ENCODE measurements around the gene KAT8. TPM values are rescaled to one million over a fixed set of nuclear protein-coding genes. Genes with fewer than 3 reads are reported as not detected.
"Not testable (repeated sequence)": the region's sequence is repeated elsewhere in the genome, so short reads cannot be mapped to it uniquely, and the experiment has no call there.

Gene KAT8
- total RNA-seq, 6 donors from 2014 or later, result 73.9 to 144 (median 83.6) TPM

- Histone ChIP-seq H3K4me3 (peak within 1 kb of the TSS in 3 of 4 donors; percentile 53 to 62 (median 54)), H3K27me3 (no peaks in the 10 kb centered on the region), H3K9me3 (no peaks in the 10 kb centered on the region), H3K36me3 (peaks cover 0 to 21% (median 19%) of the 10 kb centered on the region in 4 donors), H3K4me1 (peaks cover 7 to 66% (median 29%) of the 10 kb centered on the region in 4 donors), H3K27ac (peak within 1 kb of the TSS; percentile 81 to 91 (median 88))
- TF ChIP-seq POLR2A (IDR thresholded peaks at IDR 0.05) (peak in 3 of 4 donors; percentile 68 to 90 (median 87)), EP300 (IDR thresholded peaks at IDR 0.05) (peak in 1 of 4 donors; percentile 52), CTCF (IDR thresholded peaks at IDR 0.05) (no peak), POLR2AphosphoS5 (IDR thresholded peaks at IDR 0.05) (peak; percentile 63 to 84)
- ATAC-seq (ENCODE audit: low FRiP score in 2 of 2) (peak; percentile 39 to 76), DNase-seq (peak; percentile 91 to 95)
- WGBS, 2 donors, result 55 to 57% methylated on average over 11 to 21 of the region's 22 CpGs
Measured at GRCh38 chr16:31135535-31136286, 18.2 kb downstream of the KAT8 start, which contains the start of gene PRSS8. PRSS8 (minus strand) TSS chr16:31135727; CDS start chr16:31135498, 229 bp downstream.

- Histone ChIP-seq H3K27ac (peak overlapping the region in 3 of 4 donors; percentile 56 to 91 (median 90)), H3K27me3 (no peaks in the 10 kb centered on the region), H3K9me3 (no peaks in the 10 kb centered on the region), H3K4me3 (no peak overlapping the region), H3K36me3 (peaks cover 0 to 15% (median 14%) of the 10 kb centered on the region in 4 donors), H3K4me1 (peaks cover 11 to 66% (median 32%) of the 10 kb centered on the region in 4 donors)
- no peak for ATAC-seq (ENCODE audit: low FRiP score in 2 of 2)
- 70 to 72% methylated on average over 6 of the region's 6 CpGs for WGBS, 2 donors
- no peak for DNase-seq
- TF ChIP-seq EP300 (IDR thresholded peaks at IDR 0.05), result no peak
- no peak for TF ChIP-seq POLR2AphosphoS5 (IDR thresholded peaks at IDR 0.05)
- no peak for TF ChIP-seq POLR2A (IDR thresholded peaks at IDR 0.05)
- no peak for TF ChIP-seq CTCF (IDR thresholded peaks at IDR 0.05)
Measured at GRCh38 chr16:31136287-31136662, 18.8 kb downstream of the KAT8 start.

GRCh38 chr16:31136822-31137499, 19.5 kb downstream of the KAT8 start:
- not testable (repeated sequence) for H3K27ac ChIP-seq; DNase-seq; H3K27me3 ChIP-seq; H3K36me3 ChIP-seq; H3K4me3 ChIP-seq; H3K9me3 ChIP-seq; ATAC-seq (ENCODE audit: low FRiP score in 2 of 2)
- H3K4me1 ChIP-seq, result peaks cover 16 to 66% (median 31%) of the 10 kb centered on the region in 4 donors
- WGBS, 2 donors, result 74 to 82% methylated on average over 20 of the region's 20 CpGs

- no peaks in the 10 kb centered on the region for H3K9me3 ChIP-seq
- H3K27me3 ChIP-seq, result no peaks in the 10 kb centered on the region
- WGBS, 2 donors, result 55 to 70% methylated on average over 7 to 27 of the region's 27 CpGs
- peak overlapping the region; percentile 63 to 86 (median 78) for H3K27ac ChIP-seq
- peak in 1 of 2 donors; percentile 75 for ATAC-seq (ENCODE audit: low FRiP score in 2 of 2)
- no peaks in the 10 kb centered on the region for H3K36me3 ChIP-seq
- peak overlapping the region in 2 of 4 donors; percentile 2 to 9 for H3K4me3 ChIP-seq
- DNase-seq, result peak; percentile 86 to 94
- TF ChIP-seq POLR2A (IDR thresholded peaks at IDR 0.05) (peak in 1 of 4 donors; percentile 50), EP300 (IDR thresholded peaks at IDR 0.05) (peak in 2 of 4 donors; percentile 29 to 83), CTCF (IDR thresholded peaks at IDR 0.05) (no peak), POLR2AphosphoS5 (IDR thresholded peaks at IDR 0.05) (peak; percentile 48 to 74)
- H3K4me1 ChIP-seq, result peaks cover 22 to 56% (median 32%) of the 10 kb centered on the region in 4 donors
Measured at GRCh38 chr16:31138621-31139578, 21.4 kb downstream of the KAT8 start.

DNA sequence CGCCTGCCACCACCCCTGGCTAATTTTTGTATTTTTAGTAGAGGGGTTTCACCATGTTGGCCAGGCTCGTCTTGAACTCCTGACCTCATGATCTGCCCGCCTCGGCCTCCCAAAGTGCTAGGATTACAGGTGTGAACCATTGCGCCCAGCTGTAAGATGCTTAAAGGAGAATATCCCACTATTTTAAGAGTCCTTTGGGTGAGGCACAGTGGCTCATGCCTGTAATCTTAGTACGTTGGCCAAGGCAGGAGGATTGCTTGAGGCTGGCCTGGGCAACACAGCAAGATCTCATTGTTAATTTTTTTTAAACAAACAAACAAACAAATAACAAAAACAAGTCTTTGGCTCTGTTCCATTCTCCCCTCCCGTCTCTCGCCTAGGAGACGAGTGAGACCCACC, 23.6 kb downstream of the KAT8 start:
- not testable (repeated sequence) for H3K27me3 ChIP-seq; ATAC-seq (ENCODE audit: low FRiP score in 2 of 2); DNase-seq; H3K36me3 ChIP-seq; H3K9me3 ChIP-seq
- Histone ChIP-seq H3K4me3 (peak overlapping the region in 1 of 4 donors; percentile 60), H3K4me1 (peaks cover 22 to 43% (median 29%) of the 10 kb centered on the region in 4 donors), H3K27ac (peak overlapping the region; percentile 80 to 90 (median 86))
- WGBS, 2 donors, result 87 to 88% methylated on average over 9 of the region's 9 CpGs

All from upper lobe of left lung (tissue), 6 donors.